ENCODE results near the gene XYLT2.
"Not testable (repeated sequence)": the region's sequence is repeated elsewhere in the genome, so short reads cannot be mapped to it uniquely, and the experiment has no call there.

Gene XYLT2

GRCh38 chr17:50333291-50334057 lies 12.5 kb upstream of the XYLT2 start:
- not testable (repeated sequence) for H3K27me3 ChIP-seq (ENCODE audit: control insufficient read depth, insufficient read depth, low read length); H3K9ac ChIP-seq (ENCODE audit: low read depth, low read length); H3K4me3 ChIP-seq (ENCODE audit: low read depth, low read length)

GRCh38 chr17:50337956-50338355 lies 8.0 kb upstream of the XYLT2 start:
- H3K9me3 ChIP-seq (ENCODE audit: control insufficient read depth, insufficient read depth, low read length), result 0 out of 2 replicates have a peak, but pooled peaks cover 5% of the 10 kb centered on the region
- no peak overlapping the region for H3K4me3 ChIP-seq (ENCODE audit: low read depth, low read length)
- H3K27ac ChIP-seq (ENCODE audit: low read depth, low read length), result no peak overlapping the region
- H3K4me1 ChIP-seq (ENCODE audit: control insufficient read depth, insufficient read depth, low read length), result no peaks in the 10 kb centered on the region
- H3K9ac ChIP-seq (ENCODE audit: low read depth, low read length), result no peak overlapping the region
- no peaks in the 10 kb centered on the region for H3K27me3 ChIP-seq (ENCODE audit: control insufficient read depth, insufficient read depth, low read length)
- no peaks in the 10 kb centered on the region for H3K36me3 ChIP-seq (ENCODE audit: control insufficient read depth, insufficient read depth, low read length)

More at GRCh38 chr17:50333291-50334057, 12.5 kb upstream of the XYLT2 start:
- H3K36me3 ChIP-seq (ENCODE audit: control insufficient read depth, insufficient read depth, low read length); H3K27ac ChIP-seq (ENCODE audit: low read depth, low read length); H3K4me1 ChIP-seq (ENCODE audit: control insufficient read depth, insufficient read depth, low read length); H3K9me3 ChIP-seq (ENCODE audit: control insufficient read depth, insufficient read depth, low read length): not testable (repeated sequence)

- Histone ChIP-seq H3K36me3 (ENCODE audit: control insufficient read depth, insufficient read depth, low read length) (no peaks in the 10 kb centered on the region), H3K4me3 (ENCODE audit: low read depth, low read length) (no peak overlapping the region), H3K9me3 (ENCODE audit: control insufficient read depth, insufficient read depth, low read length) (0 out of 2 replicates have a peak, but pooled peaks cover 5% of the 10 kb centered on the region), H3K4me1 (ENCODE audit: control insufficient read depth, insufficient read depth, low read length) (no peaks in the 10 kb centered on the region), H3K27ac (ENCODE audit: low read depth, low read length) (no peak overlapping the region), H3K9ac (ENCODE audit: low read depth, low read length) (no peak overlapping the region), H3K27me3 (ENCODE audit: control insufficient read depth, insufficient read depth, low read length) (no peaks in the 10 kb centered on the region)
These were observed 7.3 kb upstream of the XYLT2 start for GRCh38 chr17:50338645-50339044.

- H3K36me3 ChIP-seq (ENCODE audit: control insufficient read depth, insufficient read depth, low read length), result no peaks in the 10 kb centered on the region
- H3K9me3 ChIP-seq (ENCODE audit: control insufficient read depth, insufficient read depth, low read length), result 0 out of 2 replicates have a peak, but pooled peaks cover 5% of the 10 kb centered on the region
- no peak overlapping the region for H3K27ac ChIP-seq (ENCODE audit: low read depth, low read length)
- peaks cover 1% of the 10 kb centered on the region; the same call in 1 of the 2 replicates for H3K27me3 ChIP-seq (ENCODE audit: control insufficient read depth, insufficient read depth, low read length)
- no peaks in the 10 kb centered on the region for H3K4me1 ChIP-seq (ENCODE audit: control insufficient read depth, insufficient read depth, low read length)
- H3K9ac ChIP-seq (ENCODE audit: low read depth, low read length), result no peak overlapping the region
- no peak overlapping the region for H3K4me3 ChIP-seq (ENCODE audit: low read depth, low read length)
These were observed 6.5 kb upstream of the XYLT2 start for GRCh38 chr17:50339381-50339780.

- peaks cover 23% of the 10 kb centered on the region for H3K4me1 ChIP-seq (ENCODE audit: control insufficient read depth, insufficient read depth, low read length)
- H3K27me3 ChIP-seq (ENCODE audit: control insufficient read depth, insufficient read depth, low read length), result peaks cover 12% of the 10 kb centered on the region
- no peaks in the 10 kb centered on the region for H3K9me3 ChIP-seq (ENCODE audit: control insufficient read depth, insufficient read depth, low read length)
- 0 out of 2 replicates have a peak, but pooled peaks cover 3% of the 10 kb centered on the region for H3K36me3 ChIP-seq (ENCODE audit: control insufficient read depth, insufficient read depth, low read length)
- H3K4me3 ChIP-seq (ENCODE audit: low read depth, low read length), result 0 out of 2 replicates have a peak overlapping the region, but pooled peaks have one; percentile 84
- H3K9ac ChIP-seq (ENCODE audit: low read depth, low read length), result no peak overlapping the region
- H3K27ac ChIP-seq (ENCODE audit: low read depth, low read length), result no peak overlapping the region
These were observed 1.1 kb upstream of the XYLT2 start for GRCh38 chr17:50344731-50345365.

- H3K9me3 ChIP-seq (ENCODE audit: control insufficient read depth, insufficient read depth, low read length), result no peaks in the 10 kb centered on the region
- H3K36me3 ChIP-seq (ENCODE audit: control insufficient read depth, insufficient read depth, low read length), result 0 out of 2 replicates have a peak, but pooled peaks cover 3% of the 10 kb centered on the region
- H3K27ac ChIP-seq (ENCODE audit: low read depth, low read length), result peak overlapping the region; percentile 63
- peak overlapping the region; percentile 85 for H3K4me3 ChIP-seq (ENCODE audit: low read depth, low read length)
- H3K9ac ChIP-seq (ENCODE audit: low read depth, low read length), result peak overlapping the region; percentile 72
- H3K4me1 ChIP-seq (ENCODE audit: control insufficient read depth, insufficient read depth, low read length), result peaks cover 23% of the 10 kb centered on the region
- peaks cover 12% of the 10 kb centered on the region for H3K27me3 ChIP-seq (ENCODE audit: control insufficient read depth, insufficient read depth, low read length)
These were observed 589 bp downstream of the XYLT2 start for GRCh38 chr17:50346313-50347116.

GRCh38 chr17:50347117-50347893 lies 1.4 kb downstream of the XYLT2 start:
- Histone ChIP-seq H3K4me1 (ENCODE audit: control insufficient read depth, insufficient read depth, low read length) (peaks cover 23% of the 10 kb centered on the region), H3K27me3 (ENCODE audit: control insufficient read depth, insufficient read depth, low read length) (peaks cover 12% of the 10 kb centered on the region), H3K36me3 (ENCODE audit: control insufficient read depth, insufficient read depth, low read length) (0 out of 2 replicates have a peak, but pooled peaks cover 3% of the 10 kb centered on the region), H3K4me3 (ENCODE audit: low read depth, low read length) (peak overlapping the region; percentile 85), H3K27ac (ENCODE audit: low read depth, low read length) (peak overlapping the region; percentile 63), H3K9ac (ENCODE audit: low read depth, low read length) (peak overlapping the region; percentile 72), H3K9me3 (ENCODE audit: control insufficient read depth, insufficient read depth, low read length) (no peaks in the 10 kb centered on the region)

- Histone ChIP-seq H3K27ac (ENCODE audit: low read depth, low read length) (no peak overlapping the region), H3K4me3 (ENCODE audit: low read depth, low read length) (peak overlapping the region; percentile 85), H3K27me3 (ENCODE audit: control insufficient read depth, insufficient read depth, low read length) (peaks cover 12% of the 10 kb centered on the region), H3K9me3 (ENCODE audit: control insufficient read depth, insufficient read depth, low read length) (no peaks in the 10 kb centered on the region), H3K4me1 (ENCODE audit: control insufficient read depth, insufficient read depth, low read length) (peaks cover 23% of the 10 kb centered on the region), H3K36me3 (ENCODE audit: control insufficient read depth, insufficient read depth, low read length) (0 out of 2 replicates have a peak, but pooled peaks cover 3% of the 10 kb centered on the region), H3K9ac (ENCODE audit: low read depth, low read length) (no peak overlapping the region)
These were observed 2.0 kb downstream of the XYLT2 start for GRCh38 chr17:50347894-50348291.

- peak overlapping the region; percentile 6 for H3K27ac ChIP-seq (ENCODE audit: low read depth, low read length)
- H3K9ac ChIP-seq (ENCODE audit: low read depth, low read length), result no peak overlapping the region
- no peaks in the 10 kb centered on the region for H3K9me3 ChIP-seq (ENCODE audit: control insufficient read depth, insufficient read depth, low read length)
- peaks cover 12% of the 10 kb centered on the region for H3K27me3 ChIP-seq (ENCODE audit: control insufficient read depth, insufficient read depth, low read length)
- no peak overlapping the region for H3K4me3 ChIP-seq (ENCODE audit: low read depth, low read length)
- H3K4me1 ChIP-seq (ENCODE audit: control insufficient read depth, insufficient read depth, low read length), result peaks cover 23% of the 10 kb centered on the region
- H3K36me3 ChIP-seq (ENCODE audit: control insufficient read depth, insufficient read depth, low read length), result 0 out of 2 replicates have a peak, but pooled peaks cover 3% of the 10 kb centered on the region
These were observed 2.8 kb downstream of the XYLT2 start for GRCh38 chr17:50348522-50349242.

GRCh38 chr17:50349243-50349600 lies 3.3 kb downstream of the XYLT2 start:
- peaks cover 12% of the 10 kb centered on the region for H3K27me3 ChIP-seq (ENCODE audit: control insufficient read depth, insufficient read depth, low read length)
- H3K36me3 ChIP-seq (ENCODE audit: control insufficient read depth, insufficient read depth, low read length), result peaks cover 9% of the 10 kb centered on the region
- no peaks in the 10 kb centered on the region for H3K9me3 ChIP-seq (ENCODE audit: control insufficient read depth, insufficient read depth, low read length)
- H3K9ac ChIP-seq (ENCODE audit: low read depth, low read length), result no peak overlapping the region
- H3K4me3 ChIP-seq (ENCODE audit: low read depth, low read length), result no peak overlapping the region
- H3K4me1 ChIP-seq (ENCODE audit: control insufficient read depth, insufficient read depth, low read length), result peaks cover 23% of the 10 kb centered on the region
- no peak overlapping the region for H3K27ac ChIP-seq (ENCODE audit: low read depth, low read length)

Measured in HUES48 (cell line).